NCI-H1694 (cell line): Measurements from ENCODE around the gene KHDC3L.
"Not testable (repeated sequence)": the region's sequence is repeated elsewhere in the genome, so short reads cannot be mapped to it uniquely, and the experiment has no call there.

ENCODE experiments used
- DNase-seq: peaks from one replicate; lab custom pipeline; 2025; lab: John Stamatoyannopoulos, UW

The KHDC3L gene

GRCh38 chr6:73369563-73369962, 7.1 kb downstream of the KHDC3L start, which contains the start of gene OOEP:
Gene OOEP, minus strand, starts transcription at chr6:73369897. Its CDS starts 105 bp downstream, at chr6:73369792.
- DNase-seq: no peak

GRCh38 chr6:73371984-73372383, 9.5 kb downstream of the KHDC3L start:
- no peak for DNase-seq

GRCh38 chr6:73372516-73372915, 10.1 kb downstream of the KHDC3L start:
- DNase-seq: no peak

- DNase-seq: no peak
These were observed 12.8 kb downstream of the KHDC3L start for GRCh38 chr6:73375216-73375615.

- DNase-seq: no peak
These were observed 14.8 kb downstream of the KHDC3L start for GRCh38 chr6:73377225-73377624.

GRCh38 chr6:73381531-73381930, 19.1 kb downstream of the KHDC3L start:
- not testable (repeated sequence) for DNase-seq

- no peak for DNase-seq
These were observed 20.1 kb downstream of the KHDC3L start for GRCh38 chr6:73382462-73383113.

GRCh38 chr6:73388433-73388799, 26.0 kb downstream of the KHDC3L start:
- no peak for DNase-seq

- DNase-seq: no peak
These were observed 26.5 kb downstream of the KHDC3L start for GRCh38 chr6:73388800-73389512.

- DNase-seq: no peak
These were observed 27.4 kb downstream of the KHDC3L start for GRCh38 chr6:73389854-73390253.

- no peak for DNase-seq
These were observed 29.2 kb downstream of the KHDC3L start for GRCh38 chr6:73391675-73392074.

- DNase-seq: not testable (repeated sequence)
These were observed 29.7 kb downstream of the KHDC3L start for GRCh38 chr6:73392188-73392587.

- DNase-seq: no peak
These were observed 30.8 kb downstream of the KHDC3L start for GRCh38 chr6:73393278-73393677.

GRCh38 chr6:73394577-73395354, 32.3 kb downstream of the KHDC3L start, which contains the start of gene DDX43:
Gene DDX43, plus strand, starts transcription at chr6:73394828. Its CDS starts 78 bp downstream, at chr6:73394906.
- peak; percentile 59 for DNase-seq

- no peak for DNase-seq
These were observed 33.4 kb downstream of the KHDC3L start for GRCh38 chr6:73395875-73396274.

GRCh38 chr6:73400656-73401055, 38.2 kb downstream of the KHDC3L start:
- DNase-seq: no peak

GRCh38 chr6:73409395-73409794, 46.9 kb downstream of the KHDC3L start:
- DNase-seq: no peak

GRCh38 chr6:73413102-73413501, 50.6 kb downstream of the KHDC3L start:
- no peak for DNase-seq
